ENCODE data around the gene ZSCAN31.
A peak's percentile ranks its signal among the peaks of the same experiment; 100 is the strongest.
"Not testable (repeated sequence)": the region's sequence is repeated elsewhere in the genome, so short reads cannot be mapped to it uniquely, and the experiment has no call there.

Gene ZSCAN31

GRCh38 chr6:28360961-28361360 lies 25.0 kb upstream of the ZSCAN31 start:
- WGBS (ENCODE audit: insufficient coverage), result no CpG with 5 or more reads among the region's 2 CpGs
- no peak for DNase-seq
- CTCF ChIA-PET, result interaction anchor here (1.2 kb wide), 1 partner anchor 21 kb away, joined by 3 read pairs; no protein-coding TSS in a partner anchor

GRCh38 chr6:28359562-28359961 lies 23.6 kb upstream of the ZSCAN31 start:
- CTCF ChIA-PET, result interaction anchor here (1.9 kb wide), 1 partner anchor 12 kb away, joined by 8 read pairs; no protein-coding TSS in a partner anchor
- WGBS (ENCODE audit: insufficient coverage), result 99% methylated on average over 12 of the region's 16 CpGs
- H3K9me3 ChIP-seq (ENCODE audit: control extremely low read depth in 1 of 5, control insufficient read depth in 4 of 5, insufficient read depth in 2 of 5, low read depth in 1 of 5, low read length in 4 of 5); H3K27me3 ChIP-seq (replicated peaks in 2 of 5; ENCODE audit: control insufficient read depth in 4 of 5, insufficient read depth in 5 of 5, low read length in 4 of 5); DNase-seq; POLR2A ChIA-PET; H3K27ac ChIP-seq (ENCODE audit: insufficient read depth in 1 of 2, low read depth in 1 of 2, low read length in 2 of 2, poor library complexity in 1 of 2, severe bottlenecking in 2 of 2); H3K4me3 ChIP-seq (ENCODE audit: control insufficient read depth in 1 of 7, extremely low read depth in 1 of 7, insufficient read depth in 4 of 7, low read depth in 2 of 7, low read length in 6 of 7): not testable (repeated sequence)
- peaks cover 3 to 28% (median 25%) of the 10 kb centered on the region in 4 experiments for H3K4me1 ChIP-seq (ENCODE audit: control extremely low read depth in 1 of 4, control insufficient read depth in 4 of 4, insufficient read depth in 4 of 4, low read length in 3 of 4)
- H3K36me3 ChIP-seq (ENCODE audit: control insufficient read depth in 4 of 4, insufficient read depth in 4 of 4, low read length in 3 of 4), result peaks cover 3 to 42% (median 25%) of the 10 kb centered on the region in 4 experiments

More at GRCh38 chr6:28360961-28361360, 25.0 kb upstream of the ZSCAN31 start:
- Histone ChIP-seq H3K27me3 (replicated peaks in 2 of 5; ENCODE audit: control insufficient read depth in 4 of 5, insufficient read depth in 5 of 5, low read length in 4 of 5) (no peaks in the 10 kb centered on the region), H3K9me3 (ENCODE audit: control extremely low read depth in 1 of 5, control insufficient read depth in 4 of 5, insufficient read depth in 2 of 5, low read depth in 1 of 5, low read length in 4 of 5) (no peaks in the 10 kb centered on the region), H3K4me1 (ENCODE audit: control extremely low read depth in 1 of 4, control insufficient read depth in 4 of 4, insufficient read depth in 4 of 4, low read length in 3 of 4) (peaks cover 0 to 16% (median 14%) of the 10 kb centered on the region in 4 experiments), H3K36me3 (ENCODE audit: control insufficient read depth in 4 of 4, insufficient read depth in 4 of 4, low read length in 3 of 4) (peaks cover 5 to 55% (median 36%) of the 10 kb centered on the region in 4 experiments), H3K27ac (ENCODE audit: insufficient read depth in 1 of 2, low read depth in 1 of 2, low read length in 2 of 2, poor library complexity in 1 of 2, severe bottlenecking in 2 of 2) (no peak overlapping the region), H3K4me3 (ENCODE audit: control insufficient read depth in 1 of 7, extremely low read depth in 1 of 7, insufficient read depth in 4 of 7, low read depth in 2 of 7, low read length in 6 of 7) (no peak overlapping the region)
- POLR2A ChIA-PET, result no interaction called here

GRCh38 chr6:28357036-28357435 lies 21.1 kb upstream of the ZSCAN31 start:
- POLR2A ChIA-PET, result no interaction called here
- WGBS (ENCODE audit: insufficient coverage), result 20% methylated on average over 1 of the region's 6 CpGs
- H3K4me3 ChIP-seq (ENCODE audit: control insufficient read depth in 1 of 7, extremely low read depth in 1 of 7, insufficient read depth in 4 of 7, low read depth in 2 of 7, low read length in 6 of 7), result peak overlapping the region in 3 of 7 experiments; percentile 20 to 88 (median 32)
- H3K36me3 ChIP-seq (ENCODE audit: control insufficient read depth in 4 of 4, insufficient read depth in 4 of 4, low read length in 3 of 4), result peaks cover 0 to 22% (median 16%) of the 10 kb centered on the region in 4 experiments
- CTCF ChIA-PET, result interaction anchor here (0.7 to 5.5 kb wide), 13 partner anchors 21 to 232 kb away, joined by 3 to 42 read pairs (median 9); partner anchors contain the start of genes PGBD1, ZKSCAN4, ZSCAN16 and ZSCAN26
- peaks cover 3 to 34% (median 25%) of the 10 kb centered on the region in 4 experiments for H3K4me1 ChIP-seq (ENCODE audit: control extremely low read depth in 1 of 4, control insufficient read depth in 4 of 4, insufficient read depth in 4 of 4, low read length in 3 of 4)
- H3K9me3 ChIP-seq (ENCODE audit: control extremely low read depth in 1 of 5, control insufficient read depth in 4 of 5, insufficient read depth in 2 of 5, low read depth in 1 of 5, low read length in 4 of 5), result no peaks in the 10 kb centered on the region
- H3K27ac ChIP-seq (ENCODE audit: insufficient read depth in 1 of 2, low read depth in 1 of 2, low read length in 2 of 2, poor library complexity in 1 of 2, severe bottlenecking in 2 of 2), result peak overlapping the region; percentile 61 to 86
- no peaks in the 10 kb centered on the region for H3K27me3 ChIP-seq (replicated peaks in 2 of 5; ENCODE audit: control insufficient read depth in 4 of 5, insufficient read depth in 5 of 5, low read length in 4 of 5)
- DNase-seq, result peak; percentile 56 to 89 (median 87)

- Histone ChIP-seq H3K4me1 (ENCODE audit: control extremely low read depth in 1 of 4, control insufficient read depth in 4 of 4, insufficient read depth in 4 of 4, low read length in 3 of 4) (peaks cover 3 to 34% (median 25%) of the 10 kb centered on the region in 4 experiments), H3K9me3 (ENCODE audit: control extremely low read depth in 1 of 5, control insufficient read depth in 4 of 5, insufficient read depth in 2 of 5, low read depth in 1 of 5, low read length in 4 of 5) (no peaks in the 10 kb centered on the region), H3K4me3 (ENCODE audit: control insufficient read depth in 1 of 7, extremely low read depth in 1 of 7, insufficient read depth in 4 of 7, low read depth in 2 of 7, low read length in 6 of 7) (peak overlapping the region in 3 of 7 experiments; percentile 20 to 93 (median 88)), H3K27ac (ENCODE audit: insufficient read depth in 1 of 2, low read depth in 1 of 2, low read length in 2 of 2, poor library complexity in 1 of 2, severe bottlenecking in 2 of 2) (peak overlapping the region; percentile 61 to 86), H3K27me3 (replicated peaks in 2 of 5; ENCODE audit: control insufficient read depth in 4 of 5, insufficient read depth in 5 of 5, low read length in 4 of 5) (no peaks in the 10 kb centered on the region), H3K36me3 (ENCODE audit: control insufficient read depth in 4 of 4, insufficient read depth in 4 of 4, low read length in 3 of 4) (peaks cover 0 to 19% (median 13%) of the 10 kb centered on the region in 4 experiments)
- no peak for DNase-seq
- ChIA-PET CTCF (interaction anchor here (0.7 to 5.5 kb wide), 32 partner anchors 8 to 508 kb away, joined by 3 to 42 read pairs (median 4); partner anchors contain the start of genes PGBD1, ZKSCAN4, ZSCAN16 and ZSCAN26), POLR2A (interaction anchor here (1.2 to 1.8 kb wide), 3 partner anchors 21 to 138 kb away, joined by 4 to 20 read pairs (median 5); partner anchors contain the start of gene ZSCAN31)
- WGBS (ENCODE audit: insufficient coverage), result 78% methylated on average over 3 of the region's 7 CpGs
Observed at GRCh38 chr6:28356666-28357020, 20.7 kb upstream of the ZSCAN31 start.

GRCh38 chr6:28355743-28356665 lies 20.1 kb upstream of the ZSCAN31 start:
- 4% methylated on average over 15 of the region's 19 CpGs for WGBS (ENCODE audit: insufficient coverage)
- no peaks in the 10 kb centered on the region for H3K27me3 ChIP-seq (replicated peaks in 2 of 5; ENCODE audit: control insufficient read depth in 4 of 5, insufficient read depth in 5 of 5, low read length in 4 of 5)
- POLR2A ChIA-PET, result interaction anchor here (1.2 to 1.8 kb wide), 3 partner anchors 20 to 137 kb away, joined by 4 to 20 read pairs (median 5); partner anchors contain the start of gene ZSCAN31
- peaks cover 5 to 40% (median 32%) of the 10 kb centered on the region in 4 experiments for H3K4me1 ChIP-seq (ENCODE audit: control extremely low read depth in 1 of 4, control insufficient read depth in 4 of 4, insufficient read depth in 4 of 4, low read length in 3 of 4)
- DNase-seq, result peak; percentile 85 to 92 (median 91)
- CTCF ChIA-PET, result interaction anchor here (0.7 to 5.5 kb wide), 40 partner anchors 8 to 508 kb away, joined by 3 to 42 read pairs (median 4); partner anchors contain the start of genes PGBD1, ZKSCAN4, ZSCAN16 and ZSCAN26
- H3K9me3 ChIP-seq (ENCODE audit: control extremely low read depth in 1 of 5, control insufficient read depth in 4 of 5, insufficient read depth in 2 of 5, low read depth in 1 of 5, low read length in 4 of 5), result no peaks in the 10 kb centered on the region
- peak overlapping the region; percentile 67 to 96 (median 88) for H3K4me3 ChIP-seq (ENCODE audit: control insufficient read depth in 1 of 7, extremely low read depth in 1 of 7, insufficient read depth in 4 of 7, low read depth in 2 of 7, low read length in 6 of 7)
- peaks cover 0 to 14% (median 8%) of the 10 kb centered on the region in 4 experiments for H3K36me3 ChIP-seq (ENCODE audit: control insufficient read depth in 4 of 4, insufficient read depth in 4 of 4, low read length in 3 of 4)
- H3K27ac ChIP-seq (ENCODE audit: insufficient read depth in 1 of 2, low read depth in 1 of 2, low read length in 2 of 2, poor library complexity in 1 of 2, severe bottlenecking in 2 of 2), result peak overlapping the region; percentile 61 to 86

GRCh38 chr6:28354688-28355554 lies 19.0 kb upstream of the ZSCAN31 start:
- no peaks in the 10 kb centered on the region for H3K27me3 ChIP-seq (replicated peaks in 2 of 5; ENCODE audit: control insufficient read depth in 4 of 5, insufficient read depth in 5 of 5, low read length in 4 of 5)
- H3K9me3 ChIP-seq (ENCODE audit: control extremely low read depth in 1 of 5, control insufficient read depth in 4 of 5, insufficient read depth in 2 of 5, low read depth in 1 of 5, low read length in 4 of 5), result no peaks in the 10 kb centered on the region
- ChIA-PET POLR2A (interaction anchor here (1.2 to 1.8 kb wide), 2 partner anchors 19 to 136 kb away, joined by 5 to 20 read pairs; partner anchors contain the start of gene ZSCAN31), CTCF (interaction anchor here (1.0 to 5.5 kb wide), 25 partner anchors 7 to 227 kb away, joined by 3 to 42 read pairs (median 5); partner anchors contain the start of genes PGBD1, ZKSCAN4, ZSCAN26 and ZSCAN31)
- WGBS (ENCODE audit: insufficient coverage), result 92% methylated on average over 10 of the region's 10 CpGs
- peaks cover 0 to 14% (median 3%) of the 10 kb centered on the region in 4 experiments for H3K36me3 ChIP-seq (ENCODE audit: control insufficient read depth in 4 of 4, insufficient read depth in 4 of 4, low read length in 3 of 4)
- DNase-seq, result no peak
- H3K4me1 ChIP-seq (ENCODE audit: control extremely low read depth in 1 of 4, control insufficient read depth in 4 of 4, insufficient read depth in 4 of 4, low read length in 3 of 4), result peaks cover 8 to 50% (median 38%) of the 10 kb centered on the region in 4 experiments
- H3K4me3 ChIP-seq (ENCODE audit: control insufficient read depth in 1 of 7, extremely low read depth in 1 of 7, insufficient read depth in 4 of 7, low read depth in 2 of 7, low read length in 6 of 7), result peak overlapping the region in 5 of 7 experiments; percentile 79 to 93 (median 88)
- peak overlapping the region in 1 of 2 experiments; percentile 86 for H3K27ac ChIP-seq (ENCODE audit: insufficient read depth in 1 of 2, low read depth in 1 of 2, low read length in 2 of 2, poor library complexity in 1 of 2, severe bottlenecking in 2 of 2)

All from common myeloid progenitor, CD34-positive (primary cell).